Calu3 (cell line): ENCODE measurements around the gene ATPAF1. TPM values are rescaled to one million over a fixed set of nuclear protein-coding genes. Genes with fewer than 3 reads are reported as not detected.

ENCODE experiments used
- BruUV-seq: library from RNA; stranded (reverse); fragments of 400-500 nt; replicated peaks from 2 replicates; lab custom pipeline; 2021; lab: Mats Ljungman, UMichigan
- CTCF ChIA-PET: fragments of 300-600 bp; sonication (Branson Sonifier 250); formaldehyde crosslinking; loops from one replicate; lab custom pipeline; 2022; ENCODE audit warnings: antibody characterized with exemption; lab: Charles Lee
- DNase-seq: peaks from one replicate; pipeline ENCODE4 v3.0.0; 2022
- H3K27ac Mint-ChIP-seq: one replicate; pipeline ENCODE4 v1.8.0; 2022; ENCODE audit warnings: mixed read lengths; ENCODE audit not compliant: unreplicated experiment
- H3K27me3 Mint-ChIP-seq: one replicate; pipeline ENCODE4 v1.8.0; 2022; ENCODE audit warnings: mixed read lengths; ENCODE audit not compliant: unreplicated experiment
- H3K36me3 Mint-ChIP-seq: one replicate; pipeline ENCODE4 v1.8.0; 2022; ENCODE audit warnings: mild to moderate bottlenecking, moderate library complexity, mixed read lengths; ENCODE audit not compliant: insufficient read depth, unreplicated experiment
- H3K4me1 Mint-ChIP-seq: one replicate; pipeline ENCODE4 v1.8.0; 2022; ENCODE audit warnings: mild to moderate bottlenecking, low read depth, mixed read lengths; ENCODE audit not compliant: unreplicated experiment
- H3K4me3 Mint-ChIP-seq: one replicate; pipeline ENCODE4 v1.8.0; 2022; ENCODE audit warnings: mild to moderate bottlenecking, low read depth, moderate library complexity, mixed read lengths; ENCODE audit not compliant: unreplicated experiment
- H3K9me3 Mint-ChIP-seq: one replicate; pipeline ENCODE4 v1.8.0; 2022; ENCODE audit warnings: low read depth, mixed read lengths; ENCODE audit not compliant: unreplicated experiment
- CTCF ChIP-seq: fragments of 200-600 bp; IDR thresholded peaks from one replicate; pipeline ENCODE4 v1.8.0; 2022; ENCODE audit warnings: antibody characterized with exemption; ENCODE audit not compliant: unreplicated experiment
- intact Hi-C: fragments of 100-400 bp; cut with micrococcal nuclease; formaldehyde crosslinking; loops from one replicate; pipeline ENCODE4 v1.10.0; 2022; ENCODE audit not compliant: unreplicated experiment
- total RNA-seq: library from RNA; stranded (reverse); gene quantifications from 2 replicates; pipeline ENCODE4 v1.2.3, GENCODE V29; 2022

The ATPAF1 gene
- total RNA-seq, 1 experiment from 2014 or later = 34.5 TPM

GRCh38 chr1:46638921-46639320 lies 29.2 kb downstream of the ATPAF1 start:
- Mint-ChIP-seq H3K4me1 (peaks cover 22% of the 10 kb centered on the region), H3K9me3 (no peaks in the 10 kb centered on the region), H3K27me3 (no peaks in the 10 kb centered on the region), H3K27ac (no peak overlapping the region), H3K4me3 (no peak overlapping the region), H3K36me3 (peaks cover 4% of the 10 kb centered on the region)
- no TSS peak for BruUV-seq
- DNase-seq = no peak
- CTCF ChIA-PET = no interaction called here
- intact Hi-C loops = no loop called here
- TF ChIP-seq CTCF = no peak

GRCh38 chr1:46637444-46638083 lies 30.6 kb downstream of the ATPAF1 start:
- no peaks in the 10 kb centered on the region for H3K27me3 Mint-ChIP-seq

GRCh38 chr1:46635205-46635604 lies 33.0 kb downstream of the ATPAF1 start:
- H3K4me1 Mint-ChIP-seq = peaks cover 13% of the 10 kb centered on the region
- no peaks in the 10 kb centered on the region for H3K27me3 Mint-ChIP-seq
- peaks cover 4% of the 10 kb centered on the region for H3K36me3 Mint-ChIP-seq
- H3K9me3 Mint-ChIP-seq = no peaks in the 10 kb centered on the region
- intact Hi-C loops = no loop called here
- TF ChIP-seq CTCF = no peak
- H3K4me3 Mint-ChIP-seq = no peak overlapping the region
- TSS peak; percentile 64 for BruUV-seq
- CTCF ChIA-PET = interaction anchor here (0.6 to 1.6 kb wide), 2 partner anchors 19 to 69 kb away, joined by 3 to 5 read pairs; no protein-coding TSS in a partner anchor
- DNase-seq = no peak
- H3K27ac Mint-ChIP-seq = no peak overlapping the region

More at GRCh38 chr1:46637444-46638083, 30.6 kb downstream of the ATPAF1 start:
- no peak for TF ChIP-seq CTCF
- Mint-ChIP-seq H3K27ac (no peak overlapping the region), H3K4me3 (no peak overlapping the region), H3K9me3 (no peaks in the 10 kb centered on the region), H3K36me3 (peaks cover 4% of the 10 kb centered on the region), H3K4me1 (peaks cover 13% of the 10 kb centered on the region)
- no peak for DNase-seq
- BruUV-seq = no TSS peak
- CTCF ChIA-PET = no interaction called here
- intact Hi-C loops = no loop called here

GRCh38 chr1:46630719-46631118 lies 37.4 kb downstream of the ATPAF1 start:
- no peak for TF ChIP-seq CTCF
- Mint-ChIP-seq H3K4me3 (no peak overlapping the region), H3K27me3 (no peaks in the 10 kb centered on the region), H3K9me3 (no peaks in the 10 kb centered on the region), H3K36me3 (peaks cover 4% of the 10 kb centered on the region), H3K4me1 (no peaks in the 10 kb centered on the region), H3K27ac (no peak overlapping the region)
- intact Hi-C loops = no loop called here
- CTCF ChIA-PET = no interaction called here
- no TSS peak for BruUV-seq
- DNase-seq = no peak
